DOHH2 (cell line): Measurements from ENCODE around the gene PPP2R2B.

ENCODE experiments used
- EZH2phosphoT487 ChIP-seq: fragments of 200-600 bp; sonication (generic); IDR thresholded peaks from 2 replicates; pipeline ENCODE4 v1.6.1; 2017; ENCODE audit warnings: borderline replicate concordance, mild to moderate bottlenecking, antibody characterized with exemption, low read length, moderate library complexity, mixed read lengths
- TF ChIP-seq, protein P1 (sequence below): fragments of 200-600 bp; sonication (generic); IDR thresholded peaks from one replicate; pipeline ENCODE4 v1.5.1; 2014; ENCODE audit warnings: antibody characterized with exemption, mild to moderate bottlenecking, low read depth, low read length; ENCODE audit not compliant: poor library complexity, severe bottlenecking

GRCh38 chr5:146620669-146621051, 257.9 kb downstream of the PPP2R2B start:
- TF ChIP-seq, protein P1, sequence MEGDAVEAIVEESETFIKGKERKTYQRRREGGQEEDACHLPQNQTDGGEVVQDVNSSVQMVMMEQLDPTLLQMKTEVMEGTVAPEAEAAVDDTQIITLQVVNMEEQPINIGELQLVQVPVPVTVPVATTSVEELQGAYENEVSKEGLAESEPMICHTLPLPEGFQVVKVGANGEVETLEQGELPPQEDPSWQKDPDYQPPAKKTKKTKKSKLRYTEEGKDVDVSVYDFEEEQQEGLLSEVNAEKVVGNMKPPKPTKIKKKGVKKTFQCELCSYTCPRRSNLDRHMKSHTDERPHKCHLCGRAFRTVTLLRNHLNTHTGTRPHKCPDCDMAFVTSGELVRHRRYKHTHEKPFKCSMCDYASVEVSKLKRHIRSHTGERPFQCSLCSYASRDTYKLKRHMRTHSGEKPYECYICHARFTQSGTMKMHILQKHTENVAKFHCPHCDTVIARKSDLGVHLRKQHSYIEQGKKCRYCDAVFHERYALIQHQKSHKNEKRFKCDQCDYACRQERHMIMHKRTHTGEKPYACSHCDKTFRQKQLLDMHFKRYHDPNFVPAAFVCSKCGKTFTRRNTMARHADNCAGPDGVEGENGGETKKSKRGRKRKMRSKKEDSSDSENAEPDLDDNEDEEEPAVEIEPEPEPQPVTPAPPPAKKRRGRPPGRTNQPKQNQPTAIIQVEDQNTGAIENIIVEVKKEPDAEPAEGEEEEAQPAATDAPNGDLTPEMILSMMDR = no peak
- no peak for TF ChIP-seq EZH2phosphoT487
